Activated CD8-positive, alpha-beta T cell treated with anti-CD3 and anti-CD28 coated beads, Interleukin-2, amount 10 ng/mL, durations not matched to agents 7 days and 5 days (primary cell): Measurements from ENCODE around the gene STX8. TPM values are rescaled to one million over a fixed set of nuclear protein-coding genes. Genes with fewer than 3 reads are reported as not detected.
"Not testable (repeated sequence)": the region's sequence is repeated elsewhere in the genome, so short reads cannot be mapped to it uniquely, and the experiment has no call there.

Experiments
- ATAC-seq: fragments of 150-1000 bp; cut with Tn5 transposase; one replicate; pipeline ENCODE4 v1.10.0; 2021; ENCODE audit warnings: moderate library complexity
- CTCF ChIA-PET: fragments of 350-600 bp; sonication (Branson Sonifier 250); formaldehyde crosslinking; loops from one replicate; lab custom pipeline; 2021; ENCODE audit warnings: antibody characterized with exemption; lab: Charles Lee
- POLR2A ChIA-PET: fragments of 350-600 bp; sonication (Branson Sonifier 250); formaldehyde crosslinking; loops from one replicate; lab custom pipeline; 2021; ENCODE audit warnings: antibody characterized with exemption; lab: Charles Lee
- DNase-seq: peaks from one replicate; pipeline ENCODE4 v3.0.0-alpha.2; 2020
- H3K27ac Mint-ChIP-seq: one replicate; pipeline ENCODE4 v1.8.0; 2021; ENCODE audit warnings: mild to moderate bottlenecking, mixed read lengths
- H3K27me3 Mint-ChIP-seq: one replicate; pipeline ENCODE4 v1.8.0; 2021; ENCODE audit warnings: low read depth, mixed read lengths
- H3K36me3 Mint-ChIP-seq: one replicate; pipeline ENCODE4 v1.8.0; 2021; ENCODE audit warnings: low read depth, mixed read lengths
- H3K4me1 Mint-ChIP-seq: one replicate; pipeline ENCODE4 v1.8.0; 2021; ENCODE audit warnings: low read depth, mixed read lengths
- H3K4me3 Mint-ChIP-seq: one replicate; pipeline ENCODE4 v1.8.0; 2021; ENCODE audit warnings: mild to moderate bottlenecking, mixed read lengths
- H3K9me3 Mint-ChIP-seq: one replicate; pipeline ENCODE4 v1.8.0; 2022; ENCODE audit warnings: mixed read lengths; ENCODE audit not compliant: insufficient read depth
- total RNA-seq, 2 experiments: library from RNA; stranded (reverse); gene quantifications; one replicate each; pipeline ENCODE4 v1.2.3, GENCODE V29; 2021

The STX8 gene
- 10 to 100 TPM; 71.0 to 78.5 TPM for total RNA-seq

GRCh38 chr17:9575381-9576101, at the start of gene STX8:
TSS of gene STX8 (minus strand) at chr17:9575820. CDS start at chr17:9575808, 12 bp downstream.
- peak within 1 kb of the TSS; percentile 89 for H3K27ac Mint-ChIP-seq
- ATAC-seq (peak; percentile 81), DNase-seq (peak; percentile 86)
- CTCF ChIA-PET: interaction anchor here (1.2 to 4.3 kb wide), 4 partner anchors 20 to 181 kb away, joined by 3 to 25 read pairs (median 11); no protein-coding TSS in a partner anchor
- no peaks in the 10 kb centered on the region for H3K27me3 Mint-ChIP-seq
- no peaks in the 10 kb centered on the region for H3K36me3 Mint-ChIP-seq
- H3K4me1 Mint-ChIP-seq: peaks cover 25% of the 10 kb centered on the region
- POLR2A ChIA-PET: no interaction called here
- peak within 1 kb of the TSS; percentile 96 for H3K4me3 Mint-ChIP-seq
- no peaks in the 10 kb centered on the region for H3K9me3 Mint-ChIP-seq

GRCh38 chr17:9622961-9623360, 47.3 kb upstream of the STX8 start:
- CTCF ChIA-PET: no interaction called here
- POLR2A ChIA-PET: no interaction called here
- DNase-seq: no peak
- ATAC-seq: no peak
- H3K4me1 Mint-ChIP-seq: no peaks in the 10 kb centered on the region
- no peak overlapping the region for H3K4me3 Mint-ChIP-seq
- H3K27ac Mint-ChIP-seq: no peak overlapping the region
- H3K36me3 Mint-ChIP-seq: no peaks in the 10 kb centered on the region
- H3K9me3 Mint-ChIP-seq: peaks cover 21% of the 10 kb centered on the region
- peaks cover 4% of the 10 kb centered on the region for H3K27me3 Mint-ChIP-seq

GRCh38 chr17:9615486-9615885, 39.9 kb upstream of the STX8 start:
- peaks cover 4% of the 10 kb centered on the region for H3K9me3 Mint-ChIP-seq
- peaks cover 2% of the 10 kb centered on the region for H3K27me3 Mint-ChIP-seq
- ATAC-seq (no peak), DNase-seq (no peak)
- H3K4me1 Mint-ChIP-seq: no peaks in the 10 kb centered on the region
- CTCF ChIA-PET: interaction anchor here (0.7 kb wide), 1 partner anchor 193 kb away, joined by 3 read pairs; no protein-coding TSS in a partner anchor
- no peak overlapping the region for H3K27ac Mint-ChIP-seq
- no peak overlapping the region for H3K4me3 Mint-ChIP-seq
- no peaks in the 10 kb centered on the region for H3K36me3 Mint-ChIP-seq
- POLR2A ChIA-PET: no interaction called here

- H3K4me3 Mint-ChIP-seq: no peak overlapping the region
- peaks cover 4% of the 10 kb centered on the region for H3K9me3 Mint-ChIP-seq
- peaks cover 2% of the 10 kb centered on the region for H3K27me3 Mint-ChIP-seq
- ATAC-seq (no peak), DNase-seq (no peak)
- POLR2A ChIA-PET: no interaction called here
- no peaks in the 10 kb centered on the region for H3K36me3 Mint-ChIP-seq
- H3K27ac Mint-ChIP-seq: no peak overlapping the region
- H3K4me1 Mint-ChIP-seq: no peaks in the 10 kb centered on the region
- CTCF ChIA-PET: no interaction called here
Observed at GRCh38 chr17:9612006-9612405, 36.4 kb upstream of the STX8 start.

- H3K27ac Mint-ChIP-seq: no peak overlapping the region
- H3K4me1 Mint-ChIP-seq: no peaks in the 10 kb centered on the region
- ChIA-PET POLR2A (no interaction called here), CTCF (no interaction called here)
- no peak for DNase-seq
- ATAC-seq: no peak
- H3K36me3 Mint-ChIP-seq: no peaks in the 10 kb centered on the region
- peaks cover 2% of the 10 kb centered on the region for H3K27me3 Mint-ChIP-seq
- no peak overlapping the region for H3K4me3 Mint-ChIP-seq
- peaks cover 4% of the 10 kb centered on the region for H3K9me3 Mint-ChIP-seq
Observed at GRCh38 chr17:9611557-9611956, 35.9 kb upstream of the STX8 start.

- H3K27ac Mint-ChIP-seq, H3K9me3 Mint-ChIP-seq, CTCF ChIA-PET, H3K4me3 Mint-ChIP-seq, DNase-seq, H3K4me1 Mint-ChIP-seq, ATAC-seq, H3K36me3 Mint-ChIP-seq, H3K27me3 Mint-ChIP-seq: not testable (repeated sequence)
- POLR2A ChIA-PET: interaction anchor here (0.7 kb wide), 1 partner anchor 350 kb away, joined by 3 read pairs; no protein-coding TSS in a partner anchor
Observed at GRCh38 chr17:9607058-9607457, 31.4 kb upstream of the STX8 start.

- no peaks in the 10 kb centered on the region for H3K36me3 Mint-ChIP-seq
- H3K4me3 Mint-ChIP-seq: no peak overlapping the region
- ATAC-seq: no peak
- DNase-seq: no peak
- ChIA-PET POLR2A (interaction anchor here (0.7 kb wide), 1 partner anchor 351 kb away, joined by 3 read pairs; no protein-coding TSS in a partner anchor), CTCF (no interaction called here)
- H3K9me3 Mint-ChIP-seq: no peaks in the 10 kb centered on the region
- no peaks in the 10 kb centered on the region for H3K27me3 Mint-ChIP-seq
- H3K4me1 Mint-ChIP-seq: no peaks in the 10 kb centered on the region
- no peak overlapping the region for H3K27ac Mint-ChIP-seq
Observed at GRCh38 chr17:9606453-9606852, 30.8 kb upstream of the STX8 start.

GRCh38 chr17:9604583-9604982, 29.0 kb upstream of the STX8 start:
- POLR2A ChIA-PET, H3K4me1 Mint-ChIP-seq, H3K27ac Mint-ChIP-seq, ATAC-seq, H3K9me3 Mint-ChIP-seq, H3K27me3 Mint-ChIP-seq, H3K4me3 Mint-ChIP-seq, CTCF ChIA-PET, H3K36me3 Mint-ChIP-seq, DNase-seq: not testable (repeated sequence)

- Mint-ChIP-seq H3K27ac (no peak overlapping the region), H3K36me3 (no peaks in the 10 kb centered on the region), H3K4me3 (no peak overlapping the region), H3K9me3 (no peaks in the 10 kb centered on the region), H3K27me3 (peaks cover 5% of the 10 kb centered on the region), H3K4me1 (no peaks in the 10 kb centered on the region)
- ATAC-seq (no peak), DNase-seq (no peak)
- CTCF ChIA-PET: no interaction called here
- POLR2A ChIA-PET: no interaction called here
Observed at GRCh38 chr17:9598661-9599060, 23.0 kb upstream of the STX8 start.

GRCh38 chr17:9597638-9598037, 22.0 kb upstream of the STX8 start:
- DNase-seq, CTCF ChIA-PET, ATAC-seq, H3K27me3 Mint-ChIP-seq, H3K36me3 Mint-ChIP-seq, H3K27ac Mint-ChIP-seq, H3K4me3 Mint-ChIP-seq, H3K9me3 Mint-ChIP-seq, H3K4me1 Mint-ChIP-seq, POLR2A ChIA-PET: not testable (repeated sequence)

- Mint-ChIP-seq H3K4me3 (no peak overlapping the region), H3K27ac (no peak overlapping the region), H3K9me3 (no peaks in the 10 kb centered on the region), H3K27me3 (peaks cover 5% of the 10 kb centered on the region), H3K36me3 (no peaks in the 10 kb centered on the region), H3K4me1 (no peaks in the 10 kb centered on the region)
- no peak for DNase-seq
- ChIA-PET CTCF (no interaction called here), POLR2A (no interaction called here)
- ATAC-seq: no peak
Observed at GRCh38 chr17:9594065-9594464, 18.4 kb upstream of the STX8 start.

- H3K27me3 Mint-ChIP-seq: no peaks in the 10 kb centered on the region
- no peaks in the 10 kb centered on the region for H3K9me3 Mint-ChIP-seq
- H3K36me3 Mint-ChIP-seq: no peaks in the 10 kb centered on the region
- DNase-seq (no peak), ATAC-seq (no peak)
- POLR2A ChIA-PET: no interaction called here
- CTCF ChIA-PET: interaction anchor here (1.5 kb wide), 1 partner anchor 11 kb away, joined by 3 read pairs; no protein-coding TSS in a partner anchor
- no peak overlapping the region for H3K27ac Mint-ChIP-seq
- H3K4me3 Mint-ChIP-seq: no peak overlapping the region
- H3K4me1 Mint-ChIP-seq: no peaks in the 10 kb centered on the region
Observed at GRCh38 chr17:9587969-9588656, 12.5 kb upstream of the STX8 start.
